Fibroblast of the aortic adventitia (primary cell): Measurements from ENCODE around the gene UAP1L1. TPM values are rescaled to one million over a fixed set of nuclear protein-coding genes. Genes with fewer than 3 reads are reported as not detected.

Experiments
- DNase-seq: peaks from one replicate; pipeline ENCODE4 v3.0.0-alpha.2; 2010; ENCODE audit warnings: low read depth
- H3K4me3 ChIP-seq: 2 replicates; pipeline ENCODE4 v1.5.1; 2011; ENCODE audit warnings: low read depth, mild to moderate bottlenecking, control low read depth, low read length, moderate library complexity
- CTCF ChIP-seq: IDR thresholded peaks from 2 replicates; pipeline ENCODE4 v1.5.1; 2011; ENCODE audit warnings: mild to moderate bottlenecking, low read length, control low read depth, inconsistent platforms; ENCODE audit not compliant: insufficient read depth
- total RNA-seq: library from RNA; depleted of rRNA; stranded (reverse); fragments of >200 nt; gene quantifications from 2 replicates; pipeline ENCODE4 v1.2.3, GENCODE V29; 2012; ENCODE audit warnings: low replicate concordance

The UAP1L1 gene
- total RNA-seq, 1 donor, result 12.7 TPM

DNA sequence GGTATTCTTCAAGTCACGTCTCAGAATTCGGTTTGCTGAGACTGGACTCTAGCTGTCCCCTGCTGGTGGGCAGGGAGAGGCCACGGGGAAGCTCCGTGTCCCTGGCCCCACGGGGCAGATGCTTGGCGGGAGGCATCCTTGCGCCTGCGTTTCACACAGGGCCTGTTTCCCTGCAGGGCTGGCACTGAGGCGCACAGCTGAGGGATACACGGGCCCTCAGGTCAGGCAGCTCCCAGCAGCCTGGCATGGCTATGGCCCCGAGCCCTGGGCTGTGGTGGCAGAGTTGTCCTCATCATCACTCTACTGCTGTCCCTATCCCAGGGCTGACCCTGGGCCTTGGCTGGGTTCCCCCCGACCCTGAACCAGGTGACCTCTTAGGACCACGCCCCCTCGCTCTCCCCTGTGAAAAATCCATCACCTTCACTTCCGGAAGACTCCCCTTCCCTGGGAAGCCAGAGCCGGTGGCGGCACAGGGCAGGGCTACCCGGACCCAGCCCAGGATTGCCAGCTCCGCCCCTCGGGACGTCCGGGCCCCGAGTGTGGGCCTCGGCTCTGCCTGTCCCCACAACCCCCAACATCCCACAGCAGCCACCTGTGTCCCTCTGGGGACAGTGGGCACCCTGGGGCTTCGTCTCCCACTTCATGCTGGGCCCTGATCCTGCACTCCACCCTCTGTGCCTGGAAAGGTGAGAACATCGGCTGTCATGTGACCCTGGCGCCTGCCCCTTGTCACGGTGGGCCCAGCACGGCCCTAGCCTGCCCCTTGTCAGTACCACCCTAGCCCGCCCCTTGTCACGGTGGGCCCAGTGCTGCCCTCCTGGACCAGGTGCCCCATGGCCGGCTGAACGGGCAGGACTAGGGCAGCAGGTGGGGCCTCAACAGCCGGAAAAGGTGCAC, 32.2 kb downstream of the UAP1L1 start:
- no peak for TF ChIP-seq CTCF
- H3K4me3 ChIP-seq, result no peak overlapping the region
- no peak for DNase-seq

DNA sequence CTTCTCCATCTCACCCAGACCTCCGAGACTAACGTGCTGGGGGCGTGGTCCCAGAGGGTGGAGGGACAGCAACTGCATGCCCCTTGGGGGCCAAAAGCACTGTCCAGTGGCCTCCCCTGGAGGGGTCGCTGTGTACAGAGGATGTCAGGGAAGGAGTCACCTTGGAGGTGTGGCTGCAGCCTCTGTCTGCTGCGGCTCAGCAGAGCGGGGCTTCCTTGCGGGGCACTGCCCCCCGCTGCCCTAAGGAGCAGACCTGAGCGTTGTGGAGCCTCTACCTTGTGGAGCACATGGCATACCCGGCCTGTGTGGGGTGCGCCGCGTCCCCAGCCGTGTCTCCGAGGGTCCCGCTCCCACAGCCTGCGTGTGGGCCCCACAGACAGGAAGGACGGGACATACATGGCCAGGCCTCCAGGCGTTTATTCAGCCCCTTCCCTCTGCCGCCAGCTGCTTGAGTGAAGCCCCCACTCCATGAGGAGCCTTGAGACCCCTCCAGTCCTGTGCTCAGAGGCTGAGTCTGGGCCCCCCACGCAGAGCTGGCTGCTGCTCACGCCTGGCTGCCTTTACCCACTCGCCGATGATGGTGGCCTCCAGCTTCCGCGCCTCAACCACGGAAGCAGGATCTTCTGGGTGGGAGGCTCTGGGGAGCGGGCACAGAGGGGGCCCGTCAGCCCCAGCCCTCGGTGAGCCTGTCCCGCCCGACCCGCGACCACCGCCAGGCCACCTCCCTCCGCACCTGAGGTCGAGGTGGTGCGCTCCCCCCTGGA, 33.0 kb downstream of the UAP1L1 start:
- H3K4me3 ChIP-seq, result no peak overlapping the region
- DNase-seq, result no peak
- TF ChIP-seq CTCF, result no peak

GRCh38 chr9:137110911-137111787, 33.8 kb downstream of the UAP1L1 start:
- no peak for DNase-seq
- no peak for TF ChIP-seq CTCF
- no peak overlapping the region for H3K4me3 ChIP-seq

GRCh38 chr9:137111788-137112563, 34.7 kb downstream of the UAP1L1 start:
- TF ChIP-seq CTCF, result no peak
- no peak for DNase-seq
- H3K4me3 ChIP-seq, result no peak overlapping the region

DNA sequence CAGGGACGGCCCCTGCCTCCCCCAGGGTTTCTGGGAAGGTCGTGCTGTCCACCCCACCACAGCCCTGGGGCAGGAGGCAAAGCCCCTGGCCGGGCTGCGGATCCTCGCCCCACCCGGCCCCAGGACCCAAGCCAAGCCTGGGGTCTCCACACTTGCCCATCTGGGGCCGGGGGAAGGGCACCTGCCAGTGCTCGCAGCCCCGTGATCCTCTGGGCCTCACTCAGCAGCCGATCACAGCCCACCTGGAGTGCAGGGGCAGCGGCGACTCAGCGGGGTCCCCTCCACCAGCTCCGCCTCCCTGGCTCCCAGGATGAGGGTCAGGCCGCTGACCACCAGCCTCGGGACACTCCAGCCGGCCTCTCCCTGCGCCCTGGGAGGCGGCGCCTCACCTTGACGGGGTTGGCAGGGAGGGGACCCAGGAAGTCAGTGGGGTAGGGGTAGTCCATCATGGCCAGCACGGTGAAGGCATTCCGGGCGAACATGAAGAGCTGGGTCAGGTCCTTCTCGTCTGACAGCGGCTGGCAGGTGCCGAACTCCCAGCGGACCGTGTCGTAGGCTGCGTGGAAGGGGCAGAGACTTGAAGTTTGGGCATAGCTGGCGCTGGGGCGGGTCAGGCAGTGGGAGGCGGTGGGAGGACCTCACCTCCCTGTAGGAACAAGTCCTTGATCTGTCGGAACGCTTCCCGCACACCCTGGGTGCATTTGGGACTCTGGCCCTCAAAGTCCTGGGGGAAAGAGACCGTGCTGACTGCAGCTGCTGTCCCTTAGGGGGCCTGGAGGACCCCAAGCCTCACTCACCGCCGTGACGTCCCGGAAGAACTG, 35.5 kb downstream of the UAP1L1 start:
- no peak for DNase-seq
- no peak overlapping the region for H3K4me3 ChIP-seq
- TF ChIP-seq CTCF, result no peak
